ENCODE results near the gene NTM. TPM values are rescaled to one million over a fixed set of nuclear protein-coding genes. Genes with fewer than 3 reads are reported as not detected.

NTM gene
- total RNA-seq, 1 experiment from 2014 or later: 9.9 TPM

DNA sequence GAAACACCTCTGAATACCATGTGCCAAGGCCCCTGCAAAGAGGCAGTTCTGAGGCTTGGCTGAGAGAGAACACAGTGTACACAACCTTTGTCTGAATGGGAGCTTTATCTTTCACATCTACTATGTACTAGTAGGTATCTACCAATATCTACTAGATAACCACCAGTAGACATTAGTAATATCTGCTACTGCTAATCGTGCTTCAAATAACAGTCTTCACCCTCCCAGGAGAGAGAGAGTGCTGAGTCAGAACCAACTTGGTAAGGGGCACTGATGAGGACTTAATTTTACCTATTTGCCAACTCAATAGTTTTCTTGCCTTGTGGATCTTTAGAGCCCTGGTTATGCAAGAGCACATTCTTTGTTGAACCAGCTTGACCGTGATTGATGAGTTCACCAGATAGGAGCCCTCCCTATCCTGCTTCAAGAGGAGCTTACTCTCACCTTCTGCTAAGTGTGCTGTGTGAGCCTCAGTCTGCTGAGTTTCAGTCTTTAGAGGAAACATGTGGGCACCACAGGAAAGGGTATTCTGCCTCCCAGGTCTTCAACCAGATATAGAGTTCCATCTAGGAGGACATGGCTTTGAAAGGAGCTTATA lies 967.5 kb downstream of the NTM start:
- TF ChIP-seq, protein P1, sequence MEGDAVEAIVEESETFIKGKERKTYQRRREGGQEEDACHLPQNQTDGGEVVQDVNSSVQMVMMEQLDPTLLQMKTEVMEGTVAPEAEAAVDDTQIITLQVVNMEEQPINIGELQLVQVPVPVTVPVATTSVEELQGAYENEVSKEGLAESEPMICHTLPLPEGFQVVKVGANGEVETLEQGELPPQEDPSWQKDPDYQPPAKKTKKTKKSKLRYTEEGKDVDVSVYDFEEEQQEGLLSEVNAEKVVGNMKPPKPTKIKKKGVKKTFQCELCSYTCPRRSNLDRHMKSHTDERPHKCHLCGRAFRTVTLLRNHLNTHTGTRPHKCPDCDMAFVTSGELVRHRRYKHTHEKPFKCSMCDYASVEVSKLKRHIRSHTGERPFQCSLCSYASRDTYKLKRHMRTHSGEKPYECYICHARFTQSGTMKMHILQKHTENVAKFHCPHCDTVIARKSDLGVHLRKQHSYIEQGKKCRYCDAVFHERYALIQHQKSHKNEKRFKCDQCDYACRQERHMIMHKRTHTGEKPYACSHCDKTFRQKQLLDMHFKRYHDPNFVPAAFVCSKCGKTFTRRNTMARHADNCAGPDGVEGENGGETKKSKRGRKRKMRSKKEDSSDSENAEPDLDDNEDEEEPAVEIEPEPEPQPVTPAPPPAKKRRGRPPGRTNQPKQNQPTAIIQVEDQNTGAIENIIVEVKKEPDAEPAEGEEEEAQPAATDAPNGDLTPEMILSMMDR (conservative IDR thresholded peaks at IDR 0.05): no peak
- H3K9me3 Mint-ChIP-seq: no peaks in the 10 kb centered on the region; a peak in 1 of 5 replicates
- Histone ChIP-seq H2BK20ac (ENCODE audit: low read depth, low read length, poor library complexity, severe bottlenecking) (no peak overlapping the region), H3K23me2 (ENCODE audit: insufficient read length, low read depth, low read length, poor library complexity, severe bottlenecking) (no peaks in the 10 kb centered on the region), H3K4ac (ENCODE audit: low read depth, low read length) (no peak overlapping the region), H2BK120ac (ENCODE audit: low read depth, low read length, poor library complexity, severe bottlenecking) (no peak overlapping the region), H4K20me1 (ENCODE audit: control insufficient read depth, insufficient read depth, insufficient read length) (no peaks in the 10 kb centered on the region), H3K79me1 (ENCODE audit: insufficient read depth, low read depth, low read length, poor library complexity, severe bottlenecking) (no peaks in the 10 kb centered on the region), H3T11ph (ENCODE audit: low read length) (no peak overlapping the region), H2BK12ac (ENCODE audit: insufficient read length, low read depth, low read length) (no peak overlapping the region), H3K27me3 (ENCODE audit: insufficient read depth, low read length) (no peaks in the 10 kb centered on the region), H2AFZ (ENCODE audit: low read length) (no peak overlapping the region), H3K9me3 (ENCODE audit: control insufficient read depth, low read depth, low read length) (no peaks in the 10 kb centered on the region), H2AK5ac (ENCODE audit: insufficient read length, low read length) (no peak overlapping the region), H2BK5ac (ENCODE audit: insufficient read length, low read length) (no peak overlapping the region), H3K56ac (ENCODE audit: insufficient read length, low read depth, low read length) (no peak overlapping the region), H3K23ac (ENCODE audit: insufficient read length, low read depth, low read length) (no peak overlapping the region), H4K8ac (replicated peaks; ENCODE audit: insufficient read length, low read depth, low read length) (no peak overlapping the region), H4K91ac (ENCODE audit: insufficient read length, low read depth, low read length) (no peak overlapping the region), H3K4me1 (ENCODE audit: insufficient read depth, low read length) (no peaks in the 10 kb centered on the region), H3K9ac (ENCODE audit: extremely low read depth, insufficient read length, low read length) (no peak overlapping the region), H2BK15ac (ENCODE audit: low read depth, low read length) (no peak overlapping the region), H3K14ac (ENCODE audit: insufficient read depth, low read length) (no peak overlapping the region), H3K79me2 (ENCODE audit: insufficient read depth, low read length) (no peaks in the 10 kb centered on the region), H3K27ac (ENCODE audit: insufficient read length, low read depth, low read length) (no peak overlapping the region), H4K5ac (ENCODE audit: insufficient read length, low read depth, low read length) (no peak overlapping the region), H3K4me2 (ENCODE audit: insufficient read depth, insufficient read length, low read length) (no peak overlapping the region), H3K18ac (ENCODE audit: insufficient read length, low read depth, low read length) (no peak overlapping the region)
- WGBS (ENCODE audit: extremely low coverage, insufficient read length, low lambda C conversion rate): no CpG with 5 or more reads among the region's 2 CpGs
- peaks cover 64% of the 10 kb centered on the region for H3K27me3 Mint-ChIP-seq (ENCODE audit: low read depth)
- H3K4me1 Mint-ChIP-seq: peaks cover 0 to 4% of the 10 kb centered on the region in 2 experiments; a peak in 2 of 4 replicates
- H3K36me3 Mint-ChIP-seq (ENCODE audit: insufficient read depth in 1 of 3, low read depth in 3 of 3): peaks cover 0 to under 1% (median 0%) of the 10 kb centered on the region in 3 experiments; a peak in 2 of 7 replicates
- no peak overlapping the region for H3K27ac Mint-ChIP-seq
- H3K4me3 Mint-ChIP-seq: no peak overlapping the region
- DNase-seq: no peak
